GM12874 (cell line): ENCODE results near the gene BMP8B.

Experiments
- CTCF ChIP-seq: IDR thresholded peaks from 2 replicates; pipeline ENCODE4 v1.5.1; 2011; ENCODE audit warnings: low read depth, mild to moderate bottlenecking, control low read depth, low read length, moderate library complexity; ENCODE audit not compliant: insufficient read depth

BMP8B gene

DNA sequence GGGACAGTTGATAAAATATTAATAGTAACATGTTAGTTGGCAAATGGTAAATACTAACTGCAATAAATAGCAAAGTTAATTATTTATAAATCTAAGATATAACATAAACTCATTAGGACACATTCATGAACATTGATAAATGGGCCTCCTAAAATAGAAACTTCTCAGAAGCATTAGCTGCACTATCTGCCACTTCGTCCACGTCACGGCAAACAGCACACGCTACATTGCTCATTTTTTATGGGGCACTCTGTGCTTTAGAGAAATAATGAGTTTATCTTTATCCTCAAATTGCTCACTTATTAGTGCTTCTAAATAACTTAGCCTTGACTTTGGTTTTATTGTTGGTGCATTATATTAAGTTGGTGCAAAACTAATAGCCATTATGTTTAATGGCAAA is 81.2 kb downstream of the BMP8B start:
- TF ChIP-seq CTCF: no peak
